HG03280 (cell line): ENCODE results near the gene HSD11B1.

Source experiments
- ATAC-seq: cut with Tn5 transposase; IDR thresholded peaks from one replicate; pipeline ENCODE4 v1.9.1; 2021; ENCODE audit warnings: mild to moderate bottlenecking, moderate library complexity; ENCODE audit not compliant: unreplicated experiment

Gene HSD11B1

GRCh38 chr1:209780268-209780667, 75.6 kb downstream of the HSD11B1 start:
- ATAC-seq, result no peak

- ATAC-seq, result no peak
Observed at GRCh38 chr1:209783386-209783785, 78.7 kb downstream of the HSD11B1 start.
